Stimulated activated CD8-positive, alpha-beta memory T cell treated with anti-CD3 and anti-CD28 coated beads, Interleukin-7, amount 100 ng/mL, for 1 hour (primary cell): Measurements from ENCODE around the gene POLR2B.
"Not testable (repeated sequence)": the region's sequence is repeated elsewhere in the genome, so short reads cannot be mapped to it uniquely, and the experiment has no call there.

ENCODE experiments used
- DNase-seq, 2 donors: peaks; one replicate each; pipeline ENCODE4 v3.0.0-alpha.2; 2020; ENCODE audit warnings: low read depth in 2 of 2

Gene POLR2B

GRCh38 chr4:56986952-56987351 lies 8.3 kb downstream of the POLR2B start:
- no peak for DNase-seq

- DNase-seq: no peak
Measured at GRCh38 chr4:56990109-56990905, 11.6 kb downstream of the POLR2B start.

- DNase-seq: no peak
Measured at GRCh38 chr4:56995525-56995924, 16.8 kb downstream of the POLR2B start.

- DNase-seq: no peak
Measured at GRCh38 chr4:56999751-57000150, 21.1 kb downstream of the POLR2B start.

- DNase-seq: no peak
Measured at GRCh38 chr4:57013543-57014120, 34.9 kb downstream of the POLR2B start.

GRCh38 chr4:57018980-57019379 lies 40.3 kb downstream of the POLR2B start:
- DNase-seq: no peak

GRCh38 chr4:57020467-57021101 lies 41.9 kb downstream of the POLR2B start:
- DNase-seq: no peak

- no peak for DNase-seq
Measured at GRCh38 chr4:57023104-57023503, 44.4 kb downstream of the POLR2B start.

GRCh38 chr4:57034520-57034919 lies 55.8 kb downstream of the POLR2B start:
- no peak for DNase-seq

- DNase-seq: no peak
Measured at GRCh38 chr4:57037982-57038604, 59.4 kb downstream of the POLR2B start.

GRCh38 chr4:57039345-57039744 lies 60.6 kb downstream of the POLR2B start:
- no peak for DNase-seq

- DNase-seq: no peak
Measured at GRCh38 chr4:57040510-57040909, 61.8 kb downstream of the POLR2B start.

GRCh38 chr4:57041020-57041419 lies 62.3 kb downstream of the POLR2B start:
- DNase-seq: no peak

GRCh38 chr4:57042711-57043169 lies 64.0 kb downstream of the POLR2B start:
- no peak for DNase-seq

- no peak for DNase-seq
Measured at GRCh38 chr4:57043347-57044251, 64.9 kb downstream of the POLR2B start.

GRCh38 chr4:57044279-57044678 lies 65.6 kb downstream of the POLR2B start:
- DNase-seq: no peak

GRCh38 chr4:57044996-57045395 lies 66.3 kb downstream of the POLR2B start:
- no peak for DNase-seq

GRCh38 chr4:57047046-57047445 lies 68.3 kb downstream of the POLR2B start:
- DNase-seq: not testable (repeated sequence)

GRCh38 chr4:57048590-57049304 lies 70.1 kb downstream of the POLR2B start:
- DNase-seq: no peak

GRCh38 chr4:57051095-57051494 lies 72.4 kb downstream of the POLR2B start:
- DNase-seq: no peak

GRCh38 chr4:57051524-57051923 lies 72.8 kb downstream of the POLR2B start:
- no peak for DNase-seq
